H1 (cell line): Measurements from ENCODE around the gene PLEKHG1. TPM values are rescaled to one million over a fixed set of nuclear protein-coding genes. Genes with fewer than 3 reads are reported as not detected.

ENCODE experiments used
- CTCF ChIA-PET: fragments of 300-600 bp; sonication (Branson Sonifier 250); formaldehyde crosslinking; loops from one replicate; lab custom pipeline; 2021; ENCODE audit not compliant: partially characterized antibody; lab: Charles Lee
- POLR2A ChIA-PET: fragments of 300-600 bp; sonication (Branson Sonifier 250); formaldehyde crosslinking; loops from one replicate; lab custom pipeline; 2021; ENCODE audit warnings: inconsistent platforms; ENCODE audit not compliant: partially characterized antibody; lab: Charles Lee
- DNase-seq, 2 experiments: peaks; one replicate each; pipeline versions ENCODE4 v3.0.0 to v3.0.0-alpha.2; 2010 to 2022; ENCODE audit warnings: low spot score in 2 of 2, low read depth in 1 of 2, mixed read lengths in 1 of 2
- FAIRE-seq: peaks from 2 replicates; lab custom pipeline; 2011; peaks lifted over from hg19 to GRCh38; lab: Jason Lieb, UNC
- H2AFZ ChIP-seq: 2 replicates; pipeline ENCODE4 v1.8.1; 2012; ENCODE audit warnings: low read length, inconsistent platforms
- H2AK5ac ChIP-seq: 2 replicates; pipeline ENCODE4 v1.6.1; 2013; ENCODE audit warnings: low read depth, low read length
- H2BK120ac ChIP-seq: replicated peaks from 2 replicates; pipeline ENCODE3; 2013; ENCODE audit warnings: low read depth, low read length, inconsistent platforms
- H2BK12ac ChIP-seq: 2 replicates; pipeline ENCODE4 v1.6.1; 2013; ENCODE audit warnings: low read depth, low read length
- H2BK15ac ChIP-seq: 2 replicates; pipeline ENCODE4 v1.6.1; 2013; ENCODE audit warnings: low read length
- H2BK20ac ChIP-seq: 2 replicates; pipeline ENCODE4 v1.6.1; 2013; ENCODE audit warnings: low read length
- H2BK5ac ChIP-seq: 2 replicates; pipeline ENCODE4 v1.6.1; 2013; ENCODE audit warnings: low read depth, low read length
- H3K14ac ChIP-seq: 2 replicates; pipeline ENCODE4 v1.6.1; 2013; ENCODE audit warnings: inconsistent platforms; ENCODE audit not compliant: insufficient read length
- H3K18ac ChIP-seq: 2 replicates; pipeline ENCODE4 v1.6.1; 2013; ENCODE audit warnings: low read length; ENCODE audit errors: extremely low read depth
- H3K23ac ChIP-seq: 2 replicates; pipeline ENCODE4 v1.6.1; 2013; ENCODE audit warnings: inconsistent platforms; ENCODE audit not compliant: insufficient read length
- H3K23me2 ChIP-seq: 2 replicates; pipeline ENCODE4 v1.6.1; 2013; ENCODE audit warnings: low read depth, low read length
- H3K27ac ChIP-seq: 2 replicates; pipeline ENCODE4 v1.6.1; 2011; ENCODE audit warnings: low read depth, low read length, inconsistent platforms
- H3K27me3 ChIP-seq, 4 experiments: replicated peaks in 1 of 4; 1 replicate in 1 of 4; 2 replicates in 3 of 4; pipeline versions ENCODE4 v1.6.1 to v1.8.1; 2011 to 2013; ENCODE audit warnings: low read length in 3 of 4, mild to moderate bottlenecking in 3 of 4, inconsistent platforms in 2 of 4, mixed read lengths in 2 of 4, moderate library complexity in 1 of 4; ENCODE audit not compliant: control insufficient read depth in 3 of 4, insufficient read depth in 3 of 4; ENCODE audit errors: extremely low read depth in 1 of 4
- H3K36me3 ChIP-seq, 4 experiments: 2 replicates each; pipeline versions ENCODE4 v1.6.1 to v1.8.1; 2011 to 2013; ENCODE audit warnings: mild to moderate bottlenecking in 4 of 4, low read length in 3 of 4, moderate library complexity in 2 of 4, control low read depth in 1 of 4, inconsistent platforms in 1 of 4; ENCODE audit not compliant: insufficient read depth in 4 of 4, control insufficient read depth in 2 of 4
- H3K4ac ChIP-seq: replicated peaks from 2 replicates; pipeline ENCODE3; 2013; ENCODE audit warnings: low read length, low read depth, mixed read lengths, inconsistent platforms; ENCODE audit not compliant: insufficient read length
- H3K4me1 ChIP-seq, 4 experiments: replicated peaks in 1 of 4; 1 replicate in 1 of 4; 2 replicates in 3 of 4; pipeline versions ENCODE4 v1.6.1 to v1.8.1; 2011 to 2013; ENCODE audit warnings: low read length in 3 of 4, inconsistent platforms in 2 of 4, mixed read lengths in 1 of 4; ENCODE audit not compliant: insufficient read depth in 4 of 4, control insufficient read depth in 3 of 4
- H3K4me2 ChIP-seq, 2 experiments: 2 replicates each; pipeline versions ENCODE4 v1.6.1 to v1.8.1; 2011 to 2013; ENCODE audit warnings: low read depth in 2 of 2, low read length in 2 of 2, control low read depth in 1 of 2, inconsistent platforms in 1 of 2, mild to moderate bottlenecking in 1 of 2; ENCODE audit not compliant: insufficient read depth in 1 of 2
- H3K4me3 ChIP-seq, 4 experiments: fragments of 200-600, 300-600 bp in 1 of 4; sonication (generic), shearing (Covaris generic), sonication (Bioruptor Twin) in 1 of 4; 2 replicates each; pipeline versions ENCODE4 v1.5.1 to v1.8.1; 2011 to 2016; ENCODE audit warnings: low read length in 4 of 4, low read depth in 3 of 4, control low read depth in 2 of 4, inconsistent platforms in 2 of 4, mild to moderate bottlenecking in 2 of 4, mixed read lengths in 1 of 4, moderate library complexity in 1 of 4; ENCODE audit not compliant: insufficient read depth in 2 of 4; ENCODE audit errors: extremely low read depth in 1 of 4
- H3K56ac ChIP-seq: replicated peaks from 2 replicates; pipeline ENCODE3; 2013; ENCODE audit warnings: low read depth, mild to moderate bottlenecking, mixed read lengths, low read length, inconsistent platforms; ENCODE audit not compliant: insufficient read length
- H3K79me1 ChIP-seq: 2 replicates; pipeline ENCODE4 v1.6.1; 2013; ENCODE audit warnings: low read depth, low read length, control low read depth
- H3K79me2 ChIP-seq, 2 experiments: 2 replicates each; pipeline versions ENCODE4 v1.6.1 to v1.8.1; 2012 to 2013; ENCODE audit warnings: low read length in 2 of 2, mild to moderate bottlenecking in 2 of 2, inconsistent platforms in 1 of 2; ENCODE audit not compliant: insufficient read depth in 2 of 2, control insufficient read depth in 1 of 2
- H3K9ac ChIP-seq, 4 experiments: replicated peaks in 1 of 4; 1 replicate in 1 of 4; 2 replicates in 3 of 4; pipeline versions ENCODE4 v1.6.1 to v1.8.1; 2011 to 2013; ENCODE audit warnings: low read depth in 3 of 4, low read length in 3 of 4, control low read depth in 2 of 4, mild to moderate bottlenecking in 2 of 4, moderate library complexity in 2 of 4, inconsistent platforms in 1 of 4; ENCODE audit errors: extremely low read depth in 1 of 4
- H3K9me3 ChIP-seq, 2 experiments: 2 replicates each; pipeline versions ENCODE4 v1.6.1 to v1.8.1; 2012 to 2013; ENCODE audit warnings: mild to moderate bottlenecking in 2 of 2, moderate library complexity in 2 of 2, control low read depth in 1 of 2, inconsistent platforms in 1 of 2, low read depth in 1 of 2, low read length in 1 of 2, mixed read lengths in 1 of 2; ENCODE audit not compliant: insufficient read depth in 2 of 2
- H4K20me1 ChIP-seq, 2 experiments: replicated peaks in 1 of 2; 2 replicates each; pipeline versions ENCODE3 to v1.8.1; 2011 to 2013; ENCODE audit warnings: inconsistent platforms in 2 of 2, low read length in 2 of 2, mild to moderate bottlenecking in 1 of 2; ENCODE audit not compliant: insufficient read depth in 2 of 2, control insufficient read depth in 1 of 2
- H4K5ac ChIP-seq: 2 replicates; pipeline ENCODE4 v1.6.1; 2013; ENCODE audit warnings: low read length, low read depth, mixed read lengths, inconsistent platforms; ENCODE audit not compliant: insufficient read length
- H4K8ac ChIP-seq: 2 replicates; pipeline ENCODE4 v1.8.0; 2013; ENCODE audit warnings: mild to moderate bottlenecking, moderate library complexity, low read length, inconsistent platforms; ENCODE audit not compliant: insufficient read depth; ENCODE audit errors: extremely low read depth
- H4K91ac ChIP-seq: replicated peaks from 2 replicates; pipeline ENCODE3; 2013; ENCODE audit warnings: low read length, mixed read lengths, inconsistent platforms; ENCODE audit not compliant: insufficient read length
- KDM5A ChIP-seq: fragments of 200-600 bp; IDR thresholded peaks from 2 replicates; pipeline ENCODE4 v1.7.1; 2012; ENCODE audit warnings: mild to moderate bottlenecking, low read length, inconsistent platforms, mixed read lengths
- MAFK ChIP-seq: IDR thresholded peaks from 2 replicates; pipeline ENCODE4 v1.6.1; 2012; ENCODE audit warnings: low read depth, mild to moderate bottlenecking, improper control_type of control experiment, low read length
- SUZ12 ChIP-seq: fragments of 200-600 bp; sonication (generic); IDR thresholded peaks from 2 replicates; pipeline ENCODE4 v1.6.1; 2012; ENCODE audit warnings: mild to moderate bottlenecking, inconsistent platforms, low read length, moderate library complexity, mixed read lengths
- WGBS, 2 experiments: shearing (Covaris generic) in 1 of 2; methylation state at CpG; one replicate each; pipeline versions ENCODE4 v1.1.6 to v1.1.7; 2013 to 2015; ENCODE audit warnings: low lambda C conversion rate in 2 of 2, mixed read lengths in 2 of 2, inconsistent platforms in 1 of 2, low coverage in 1 of 2, missing lambda C conversion rate in 1 of 2; ENCODE audit not compliant: insufficient replicate concordance in 2 of 2, insufficient coverage in 1 of 2, insufficient read length in 1 of 2; ENCODE audit errors: extremely low coverage in 1 of 2, missing lambda C conversion rate in 1 of 2; 5-methylcytosine and 5-hydroxymethylcytosine counted together
- polyA plus RNA-seq, 7 experiments: library from polyadenylated mRNA; depleted of rRNA in 3 of 7; stranded (reverse) in 5 of 7; unstranded in 2 of 7; fragments of >200 nt in 5 of 7; fragments of 200-250 nt in 2 of 7; gene quantifications; 1 replicate in 5 of 7; 2 replicates in 1 of 7; 4 replicates in 1 of 7; pipeline versions ENCODE4 v1.2.1 to v1.2.3, GENCODE V29; 2011 to 2013; ENCODE audit warnings: missing spikeins in 2 of 7, mixed read lengths in 2 of 7
- total RNA-seq: library from RNA; stranded (reverse); fragmentation: NEBNext Ultra II Directional; extraction: Animal tissue kit (Norgen Biotek cat#: 25700); gene quantifications from 2 replicates; pipeline ENCODE4 v1.2.1, GENCODE V29; 2021

The PLEKHG1 gene
- total and polyA plus RNA-seq, 2 of the 8 experiments (the other 6 are each of a cell fraction or from before 2014, with no cell fraction given): 0.94 to 2.2 TPM

DNA sequence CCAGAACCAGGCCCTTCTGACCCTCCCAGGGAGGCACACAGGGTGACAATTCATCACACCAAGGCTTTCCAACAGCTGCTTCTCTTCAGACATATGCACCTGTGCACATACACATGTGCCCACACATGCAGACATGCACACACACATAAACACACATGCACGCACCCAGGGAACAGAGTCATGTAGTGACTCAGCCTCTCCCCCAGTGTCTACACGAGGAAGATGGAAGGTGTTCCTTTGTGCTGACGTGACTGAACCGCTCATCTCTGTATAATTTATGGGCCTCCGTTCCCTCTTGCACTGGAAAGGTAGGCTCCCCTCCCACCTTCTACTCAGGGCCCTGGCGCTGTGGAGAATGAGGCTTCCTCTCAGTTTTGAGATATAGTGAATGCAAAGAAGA, 23.8 kb upstream of the PLEKHG1 start:
- Histone ChIP-seq H3K23ac (no peak overlapping the region), H3K23me2 (no peaks in the 10 kb centered on the region), H3K14ac (no peak overlapping the region), H4K91ac (no peak overlapping the region), H2BK120ac (no peak overlapping the region), H3K4me1 (peaks cover 0 to 2% (median 0%) of the 10 kb centered on the region in 4 experiments; a peak in 1 of 7 replicates), H3K56ac (no peak overlapping the region), H2AFZ (no peak overlapping the region), H3K79me1 (no peaks in the 10 kb centered on the region), H3K18ac (no peak overlapping the region), H3K4ac (no peak overlapping the region), H3K4me2 (no peak overlapping the region), H4K5ac (no peak overlapping the region), H3K27ac (no peak overlapping the region), H2BK15ac (no peak overlapping the region), H2BK20ac (no peak overlapping the region), H3K4me3 (no peak overlapping the region), H2BK12ac (no peak overlapping the region), H4K8ac (no peak overlapping the region), H3K9ac (no peak overlapping the region; a peak in 1 of 7 replicates), H3K27me3 (no peaks in the 10 kb centered on the region; a peak in 1 of 7 replicates), H4K20me1 (no peaks in the 10 kb centered on the region), H3K36me3 (no peaks in the 10 kb centered on the region), H2AK5ac (no peak overlapping the region), H3K79me2 (no peaks in the 10 kb centered on the region), H3K9me3 (no peaks in the 10 kb centered on the region), H2BK5ac (no peak overlapping the region)
- TF ChIP-seq MAFK (no peak), SUZ12 (no peak), KDM5A (no peak)
- FAIRE-seq: no peak
- ChIA-PET POLR2A (no interaction called here), CTCF (interaction anchor here (0.8 kb wide), 1 partner anchor 166 kb away, joined by 3 read pairs; no protein-coding TSS in a partner anchor)
- WGBS, 2 experiments: 88% methylated on average over 6 of the region's 6 CpGs; no CpG with 5 or more reads in 1 of the 2 experiments
- no peak for DNase-seq
